H54 (cell line): Measurements from ENCODE around the gene LRRFIP1.

ENCODE experiments used
- DNase-seq: peaks from one replicate; pipeline ENCODE4 v3.0.0; 2011; ENCODE audit warnings: low spot score, mixed read lengths; ENCODE audit not compliant: insufficient read length
- FAIRE-seq: peaks from 3 replicates; lab custom pipeline; 2011; peaks lifted over from hg19 to GRCh38; lab: Jason Lieb, UNC
- POLR2A ChIP-seq: IDR thresholded peaks from 2 replicates; pipeline ENCODE4 v1.6.1; 2011; ENCODE audit warnings: low read depth, mild to moderate bottlenecking, low read length

LRRFIP1 gene

GRCh38 chr2:237691029-237691907, 63.9 kb downstream of the LRRFIP1 start:
- no peak for DNase-seq
- no peak for FAIRE-seq
- TF ChIP-seq POLR2A, result no peak

GRCh38 chr2:237691908-237692600, 64.7 kb downstream of the LRRFIP1 start:
- peak; percentile 77 for DNase-seq
- TF ChIP-seq POLR2A, result peak; percentile 63
- no peak for FAIRE-seq

DNA sequence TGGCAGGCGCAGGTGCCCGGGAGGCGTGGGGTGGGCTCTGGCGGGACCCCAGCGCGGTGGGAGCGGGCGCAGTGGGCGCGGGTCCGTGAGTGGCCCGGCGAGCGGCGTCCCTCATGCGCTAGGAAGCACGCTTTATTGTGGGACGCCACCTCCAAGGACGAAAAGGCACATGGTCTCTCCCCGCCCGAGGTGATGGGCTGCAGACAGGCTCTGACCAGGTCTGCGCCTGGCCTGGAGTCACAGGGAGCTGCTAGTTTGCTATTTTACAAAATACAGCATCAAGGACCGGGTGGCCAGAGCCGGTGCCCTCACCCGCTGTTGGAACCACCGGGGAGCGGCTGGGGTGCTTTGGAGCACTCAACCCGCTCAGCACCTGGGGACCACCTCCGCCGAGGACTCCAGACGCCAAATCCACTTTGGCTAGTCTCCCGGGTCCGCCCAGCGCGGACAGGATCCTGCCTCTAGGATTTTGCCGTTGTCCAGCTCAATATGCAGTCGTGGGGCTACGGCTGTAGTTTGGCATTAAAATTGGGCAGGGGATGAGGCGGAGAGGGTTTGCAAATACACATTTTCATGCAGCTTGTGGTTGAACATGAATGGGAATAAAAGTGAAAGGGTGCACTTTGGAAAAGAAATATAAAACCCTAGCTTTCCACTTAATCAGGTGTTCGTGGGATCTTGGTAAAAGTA, 65.4 kb downstream of the LRRFIP1 start:
- FAIRE-seq (no peak), DNase-seq (no peak)
- no peak for TF ChIP-seq POLR2A

DNA sequence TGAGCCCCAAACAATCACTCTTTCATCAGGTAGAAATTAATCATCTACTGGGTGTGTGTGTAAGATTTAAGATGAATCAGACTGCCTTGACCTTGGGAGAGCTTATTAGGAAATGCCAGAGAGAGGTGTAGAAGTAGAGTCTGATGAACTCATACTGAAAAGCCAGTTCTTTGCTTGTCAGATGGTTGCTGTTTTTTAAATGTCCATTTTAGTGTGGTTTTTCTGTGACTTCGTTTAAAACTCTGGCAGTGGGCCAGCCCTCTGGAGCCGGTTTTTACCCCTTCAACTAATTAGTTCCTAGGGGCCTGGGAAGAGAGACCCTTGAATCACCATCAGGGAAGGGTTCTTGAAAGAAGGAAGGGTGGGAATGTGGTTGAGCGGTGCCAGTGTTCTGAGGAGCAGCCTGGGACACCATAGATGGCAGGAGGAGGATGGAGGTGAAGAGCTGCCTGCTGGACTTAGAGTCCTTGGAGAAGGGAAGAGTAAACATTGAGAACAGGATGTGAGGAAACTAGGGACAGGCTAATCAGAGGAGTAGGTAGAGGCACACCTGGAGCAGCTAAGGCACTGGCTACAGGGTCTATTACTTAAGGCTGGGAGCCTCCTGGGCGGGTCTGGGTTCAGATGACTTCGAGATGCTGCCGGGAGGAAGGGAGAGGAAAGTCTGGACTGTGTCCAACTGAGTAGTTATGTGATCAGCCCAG, 66.1 kb downstream of the LRRFIP1 start:
- no peak for TF ChIP-seq POLR2A
- DNase-seq (no peak), FAIRE-seq (peak; percentile 45)

DNA sequence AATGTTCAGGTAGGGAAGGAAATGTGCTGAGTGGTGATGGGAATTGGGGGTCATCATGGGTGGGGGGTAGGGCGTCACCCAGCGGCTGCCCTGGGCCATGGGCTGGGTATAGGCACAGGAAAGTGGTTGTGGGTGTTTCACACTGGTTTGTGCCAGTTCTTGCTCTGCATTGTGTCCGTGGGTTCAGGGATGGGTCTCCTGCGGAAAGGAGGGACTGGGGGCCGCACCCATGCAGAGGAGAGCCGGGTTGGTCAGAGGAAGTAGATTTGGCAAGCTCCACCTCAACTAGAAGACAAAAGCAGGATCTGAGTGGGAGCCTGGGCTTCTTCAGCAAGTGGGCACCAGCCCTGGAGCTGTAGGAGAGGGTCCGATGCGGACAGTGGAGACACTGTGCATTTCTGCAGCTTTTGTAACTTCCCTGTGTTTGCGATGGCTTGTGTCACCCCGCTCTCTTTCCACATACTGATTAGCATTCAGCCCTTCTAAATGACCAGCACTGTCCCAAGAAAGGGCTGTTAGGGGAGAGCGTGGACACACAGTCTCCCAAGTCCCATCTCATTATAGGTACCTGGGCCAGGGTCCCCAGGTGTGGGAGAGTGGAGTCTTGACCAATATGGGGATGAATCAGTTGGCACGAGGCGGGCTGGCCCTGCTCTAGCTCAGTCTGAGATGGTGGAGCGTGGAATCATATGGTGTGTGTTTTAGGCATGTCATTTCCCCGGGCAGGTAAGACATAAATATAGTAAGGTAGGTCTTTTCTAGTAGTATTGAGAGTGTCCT, 67.2 kb downstream of the LRRFIP1 start:
- FAIRE-seq (no peak), DNase-seq (no peak)
- TF ChIP-seq POLR2A, result no peak

- no peak for TF ChIP-seq POLR2A
- DNase-seq, result peak; percentile 83
- FAIRE-seq, result peak; percentile 81
These were observed 67.9 kb downstream of the LRRFIP1 start for GRCh38 chr2:237695201-237695780.

DNA sequence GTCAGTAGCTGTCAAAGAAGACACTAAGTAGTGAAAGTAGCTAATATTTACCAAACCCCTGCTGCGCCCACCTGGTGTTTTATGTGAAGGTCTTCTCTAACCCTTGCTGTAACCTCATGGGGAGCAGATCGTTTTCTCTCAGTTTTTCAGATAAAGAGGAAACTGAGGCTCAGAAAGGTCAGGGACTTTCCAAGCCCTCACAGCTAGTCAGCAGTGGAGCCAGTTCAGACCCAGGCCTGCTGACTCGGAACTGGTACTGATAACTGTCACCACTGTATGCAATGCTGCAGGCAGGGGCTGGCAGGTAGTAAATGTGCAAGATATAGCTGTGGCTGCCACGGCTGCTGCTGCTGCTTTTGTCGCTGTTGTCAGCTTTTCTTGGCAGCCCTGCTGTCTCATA, 69.1 kb downstream of the LRRFIP1 start:
- FAIRE-seq (no peak), DNase-seq (no peak)
- no peak for TF ChIP-seq POLR2A

GRCh38 chr2:237697586-237698357, 70.4 kb downstream of the LRRFIP1 start:
- no peak for TF ChIP-seq POLR2A
- DNase-seq (no peak), FAIRE-seq (no peak)

- no peak for TF ChIP-seq POLR2A
- FAIRE-seq (no peak), DNase-seq (no peak)
These were observed 70.9 kb downstream of the LRRFIP1 start for GRCh38 chr2:237698358-237698694.

DNA sequence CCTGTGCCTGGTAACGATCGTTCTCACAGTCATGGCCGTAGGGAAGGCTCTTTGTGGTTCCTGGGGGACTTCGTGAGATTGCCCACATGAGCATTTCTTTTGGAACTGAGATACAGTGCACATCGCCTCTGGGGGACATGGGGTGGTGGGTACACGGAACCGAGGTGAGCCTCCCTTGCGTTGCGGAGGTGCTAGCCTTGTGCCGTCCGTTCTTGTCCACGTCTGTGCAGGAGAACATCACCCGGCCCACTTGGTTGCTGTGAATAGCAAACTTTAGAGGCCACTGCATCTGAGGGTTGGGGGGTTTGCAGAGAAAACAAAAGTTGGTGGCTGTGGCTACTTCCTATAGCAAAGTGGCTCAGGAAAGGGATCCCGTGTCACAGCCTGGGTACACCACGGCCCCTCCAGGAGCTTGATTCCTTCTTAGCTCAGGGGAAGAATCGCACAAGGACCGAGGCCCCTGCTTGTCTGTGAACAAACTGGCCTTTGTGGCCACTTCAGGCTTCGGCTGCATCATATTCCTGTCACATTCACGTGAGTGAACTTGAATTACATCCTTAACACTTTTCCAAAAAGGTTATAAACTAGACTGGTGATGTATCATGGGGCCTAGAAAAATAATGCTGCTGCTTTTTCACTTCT, 72.6 kb downstream of the LRRFIP1 start:
- FAIRE-seq (no peak), DNase-seq (no peak)
- TF ChIP-seq POLR2A, result no peak

- FAIRE-seq (no peak), DNase-seq (no peak)
- TF ChIP-seq POLR2A, result no peak
These were observed 73.2 kb downstream of the LRRFIP1 start for GRCh38 chr2:237700512-237701032.
